GM18909 (cell line): ENCODE results near the gene COL18A1.

Source experiments
- ATAC-seq: cut with Tn5 transposase; IDR thresholded peaks from one replicate; pipeline ENCODE4 v1.9.1; 2021; ENCODE audit warnings: mild to moderate bottlenecking; ENCODE audit not compliant: unreplicated experiment, poor library complexity

The COL18A1 gene

GRCh38 chr21:45475797-45476570, 71.0 kb downstream of the COL18A1 start:
- no peak for ATAC-seq

- ATAC-seq = no peak
Observed at GRCh38 chr21:45476582-45476981, 71.6 kb downstream of the COL18A1 start.

GRCh38 chr21:45477176-45478114, 72.5 kb downstream of the COL18A1 start:
- ATAC-seq = no peak

- ATAC-seq = no peak
Observed at GRCh38 chr21:45478115-45478801, 73.3 kb downstream of the COL18A1 start.

GRCh38 chr21:45478816-45479669, 74.1 kb downstream of the COL18A1 start:
- ATAC-seq = no peak

GRCh38 chr21:45479691-45480675, 75.0 kb downstream of the COL18A1 start:
- no peak for ATAC-seq

- ATAC-seq = no peak
Observed at GRCh38 chr21:45480701-45481500, 75.9 kb downstream of the COL18A1 start.

GRCh38 chr21:45481566-45481965, 76.6 kb downstream of the COL18A1 start:
- ATAC-seq = no peak

GRCh38 chr21:45481977-45482898, 77.3 kb downstream of the COL18A1 start:
- no peak for ATAC-seq

GRCh38 chr21:45482899-45483821, 78.2 kb downstream of the COL18A1 start:
- ATAC-seq = no peak

GRCh38 chr21:45484318-45484717, 79.4 kb downstream of the COL18A1 start:
- no peak for ATAC-seq

- no peak for ATAC-seq
Observed at GRCh38 chr21:45485686-45486442, 80.9 kb downstream of the COL18A1 start.

GRCh38 chr21:45486443-45487160, 81.6 kb downstream of the COL18A1 start:
- no peak for ATAC-seq

GRCh38 chr21:45487161-45487806, 82.3 kb downstream of the COL18A1 start:
- ATAC-seq = no peak
